Ecto neural progenitor cell (in vitro differentiated cells): ENCODE data around the gene RPL13A.
A peak's percentile ranks its signal among the peaks of the same experiment; 100 is the strongest.
"Not testable (repeated sequence)": the region's sequence is repeated elsewhere in the genome, so short reads cannot be mapped to it uniquely, and the experiment has no call there.

Experiments used
- DNase-seq: peaks from one replicate; pipeline ENCODE4 v3.0.0-alpha.2; 2018; ENCODE audit warnings: low spot score

Gene RPL13A

GRCh38 chr19:49456326-49456725 lies 31.1 kb upstream of the RPL13A start:
- no peak for DNase-seq

DNA sequence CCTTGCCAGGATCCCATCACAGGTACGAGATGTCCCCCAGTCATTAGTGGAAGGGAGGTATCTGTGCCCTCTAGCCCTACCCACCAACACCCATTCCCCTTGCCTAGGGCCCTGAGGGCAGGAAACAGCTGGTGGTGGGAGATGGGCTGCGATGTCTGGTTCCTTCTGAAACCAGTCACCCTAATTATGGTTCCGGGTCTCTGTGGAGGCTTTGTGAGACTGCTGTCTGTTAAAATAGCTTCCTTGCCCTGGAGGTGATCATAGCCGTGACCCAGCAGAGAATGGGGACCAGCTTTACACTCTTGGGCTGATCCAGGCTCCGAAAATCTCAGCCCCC lies 28.9 kb upstream of the RPL13A start:
- no peak for DNase-seq

GRCh38 chr19:49459388-49459787 lies 28.0 kb upstream of the RPL13A start:
- no peak for DNase-seq

- not testable (repeated sequence) for DNase-seq
Measured at GRCh38 chr19:49461130-49461529, 26.3 kb upstream of the RPL13A start.

GRCh38 chr19:49461656-49462055 lies 25.8 kb upstream of the RPL13A start:
- DNase-seq = no peak

DNA sequence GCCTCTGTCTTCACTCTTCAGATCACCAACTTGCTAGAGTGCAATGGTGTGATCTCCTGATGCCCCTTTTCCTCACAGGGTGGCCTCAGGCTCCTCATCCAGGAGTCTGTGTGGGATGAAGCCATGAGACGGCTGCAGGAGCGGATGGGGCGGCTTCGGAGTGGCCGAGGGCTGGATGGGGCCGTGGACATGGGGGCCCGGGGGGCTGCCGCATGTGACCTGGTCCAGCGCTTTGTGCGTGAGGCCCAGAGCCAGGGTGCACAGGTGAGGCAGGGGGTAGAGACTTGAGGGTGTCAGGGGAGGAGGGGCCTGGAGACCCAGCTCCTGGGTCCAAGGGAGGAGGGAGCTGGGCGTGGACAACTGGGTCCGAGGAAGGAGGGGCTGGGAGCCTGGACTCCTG lies 24.9 kb upstream of the RPL13A start:
- no peak for DNase-seq

DNA sequence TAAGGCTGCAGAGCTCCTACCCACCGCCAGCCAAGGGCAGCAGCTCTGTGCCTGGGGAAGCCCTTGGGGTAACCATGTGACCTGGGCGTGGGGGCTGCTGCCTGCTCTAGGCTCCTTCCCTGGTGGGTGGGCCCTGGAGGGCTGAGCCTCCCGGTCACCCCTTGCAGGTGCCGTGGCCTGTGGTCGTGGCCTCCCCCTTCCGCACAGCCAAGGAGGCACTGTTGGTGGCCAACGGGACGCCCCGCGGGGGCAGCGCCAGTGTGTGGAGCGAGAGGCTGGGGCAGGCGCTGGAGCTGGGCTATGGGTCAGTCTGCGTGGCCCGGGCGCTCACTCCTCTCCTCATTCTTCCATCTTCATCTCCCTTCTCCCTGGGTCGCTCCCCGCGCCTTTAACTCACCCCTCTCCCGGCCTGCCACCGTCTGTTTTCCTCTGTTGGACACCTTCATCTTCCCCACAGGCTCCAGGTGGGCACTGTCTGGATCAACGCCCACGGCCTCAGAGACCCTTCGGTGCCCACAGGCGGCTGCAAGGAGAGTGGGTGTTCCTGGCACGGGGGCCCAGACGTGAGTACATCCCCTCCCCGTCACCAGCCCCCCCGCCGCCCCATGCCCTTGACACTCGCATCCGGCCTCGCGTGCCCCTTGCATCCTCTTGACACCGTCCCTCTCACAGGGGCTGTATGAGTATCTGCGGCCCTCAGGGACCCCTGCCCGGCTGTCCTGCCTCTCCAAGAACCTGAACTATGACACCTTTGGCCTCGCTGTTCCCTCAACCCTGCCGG lies 23.3 kb upstream of the RPL13A start:
- DNase-seq = no peak

GRCh38 chr19:49465371-49465770 lies 22.0 kb upstream of the RPL13A start:
- DNase-seq = no peak

DNA sequence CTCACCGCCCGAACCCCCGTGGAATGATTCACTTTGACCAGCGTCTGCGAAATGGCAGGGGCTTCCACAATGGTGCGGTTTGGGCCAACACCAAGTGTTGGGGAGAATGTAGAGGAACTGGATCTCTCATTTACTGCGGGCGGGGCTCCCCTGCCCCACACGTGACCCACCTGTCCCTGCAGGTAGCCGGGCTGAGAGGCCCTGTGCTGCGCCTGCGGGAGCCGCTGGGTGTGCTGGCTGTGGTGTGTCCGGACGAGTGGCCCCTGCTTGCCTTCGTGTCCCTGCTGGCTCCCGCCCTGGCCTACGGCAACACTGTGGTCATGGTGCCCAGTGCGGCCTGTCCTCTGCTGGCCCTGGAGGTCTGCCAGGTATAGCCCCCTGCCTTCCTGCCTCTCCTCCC lies 19.2 kb upstream of the RPL13A start:
- DNase-seq = no peak

DNA sequence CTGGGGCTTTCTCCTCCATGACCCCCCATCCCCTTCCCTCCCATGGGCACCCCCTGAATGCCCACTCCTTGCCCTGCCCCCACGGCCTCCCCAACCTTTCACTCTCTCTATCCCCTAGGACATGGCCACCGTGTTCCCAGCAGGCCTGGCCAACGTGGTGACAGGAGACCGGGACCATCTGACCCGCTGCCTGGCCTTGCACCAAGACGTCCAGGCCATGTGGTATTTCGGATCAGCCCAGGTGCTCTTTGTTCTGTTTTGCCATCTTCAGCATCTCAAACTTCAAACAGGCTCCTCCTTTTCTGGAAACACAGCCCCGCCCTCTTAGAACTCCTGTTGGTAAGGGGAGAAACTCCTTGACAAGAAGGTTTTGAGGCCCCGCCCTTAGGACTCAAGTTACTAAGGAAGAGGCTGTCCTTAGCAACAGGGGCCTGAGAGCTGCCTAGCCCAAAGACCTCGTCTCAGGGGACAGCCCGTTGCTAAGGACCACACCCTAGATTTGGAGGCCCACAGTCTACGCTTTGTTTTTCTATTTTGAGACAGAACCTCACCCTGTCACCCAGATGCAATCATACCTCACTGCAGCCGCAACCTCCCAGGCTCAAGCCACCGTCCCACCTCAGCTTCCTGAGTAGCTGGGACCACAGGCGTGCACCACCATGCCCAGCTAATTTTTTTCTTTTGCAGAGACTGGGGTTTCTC lies 18.5 kb upstream of the RPL13A start:
- peak; percentile 71 for DNase-seq

GRCh38 chr19:49469828-49470614 lies 17.4 kb upstream of the RPL13A start:
- DNase-seq = no peak

DNA sequence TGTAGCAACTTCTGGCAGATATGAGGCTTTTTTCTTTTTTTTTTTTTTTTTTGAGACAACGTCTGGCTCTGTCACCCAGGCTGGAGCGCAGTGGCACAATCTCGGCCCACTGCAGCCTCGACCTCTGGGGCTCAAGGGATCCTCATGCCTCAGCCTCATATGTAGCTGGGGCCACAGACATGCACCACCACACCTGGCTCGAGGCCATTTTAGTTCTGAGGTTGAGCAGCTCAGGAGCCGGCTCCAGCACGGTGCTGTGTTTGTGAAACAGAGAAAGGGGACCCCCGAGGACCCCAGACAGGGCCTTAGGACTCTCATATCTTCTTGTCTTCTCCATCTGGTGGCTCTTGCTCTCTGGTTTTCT lies 16.8 kb upstream of the RPL13A start:
- no peak for DNase-seq

DNA sequence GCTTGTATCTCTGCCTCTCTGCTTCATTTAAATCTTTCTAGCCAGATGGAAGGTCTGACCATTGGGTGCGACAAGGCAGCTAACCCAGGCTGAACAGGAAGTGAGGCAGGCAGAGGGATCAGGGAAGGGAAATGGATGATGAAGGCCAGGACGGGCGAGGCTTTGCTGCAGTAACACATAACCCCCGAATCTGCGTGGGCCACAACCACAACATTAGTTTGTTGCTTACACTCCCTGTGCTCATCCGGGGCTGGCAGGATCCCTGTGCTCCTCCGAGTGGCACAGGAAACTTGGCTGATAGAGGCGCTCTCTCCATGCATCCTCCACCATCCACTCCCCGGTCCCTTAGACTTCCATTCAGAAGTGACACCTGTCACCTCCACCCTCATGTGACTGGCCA lies 14.5 kb upstream of the RPL13A start:
- DNase-seq = no peak

- DNase-seq = not testable (repeated sequence)
Measured at GRCh38 chr19:49473501-49473867, 13.9 kb upstream of the RPL13A start.

- peak; percentile 80 for DNase-seq
Measured at GRCh38 chr19:49473868-49474541, 13.4 kb upstream of the RPL13A start, which contains the start of gene FLT3LG. Gene FLT3LG (plus strand): TSS chr19:49474215. CDS start chr19:49474640, 425 bp downstream.

DNA sequence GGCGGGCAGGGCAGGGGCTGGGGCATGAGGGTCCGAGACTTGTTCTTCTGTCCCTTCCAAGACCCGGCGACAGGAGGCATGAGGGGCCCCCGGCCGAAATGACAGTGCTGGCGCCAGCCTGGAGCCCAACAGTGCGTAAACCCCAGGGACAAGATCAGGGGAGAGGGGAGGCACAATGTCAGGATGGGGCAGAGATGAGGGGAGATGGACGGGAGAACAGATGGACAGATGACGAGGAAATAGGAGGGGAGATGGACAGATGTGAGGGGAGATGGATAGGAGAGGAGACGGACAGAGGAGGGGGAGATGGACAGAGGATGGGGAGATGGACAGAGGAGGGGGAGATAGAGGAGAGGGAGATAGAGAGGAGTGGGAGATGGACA lies 12.9 kb upstream of the RPL13A start:
- DNase-seq = peak; percentile 54

- no peak for DNase-seq
Measured at GRCh38 chr19:49475191-49475917, 12.1 kb upstream of the RPL13A start.

- peak; percentile 91 for DNase-seq
Measured at GRCh38 chr19:49475995-49476880, 11.2 kb upstream of the RPL13A start.

DNA sequence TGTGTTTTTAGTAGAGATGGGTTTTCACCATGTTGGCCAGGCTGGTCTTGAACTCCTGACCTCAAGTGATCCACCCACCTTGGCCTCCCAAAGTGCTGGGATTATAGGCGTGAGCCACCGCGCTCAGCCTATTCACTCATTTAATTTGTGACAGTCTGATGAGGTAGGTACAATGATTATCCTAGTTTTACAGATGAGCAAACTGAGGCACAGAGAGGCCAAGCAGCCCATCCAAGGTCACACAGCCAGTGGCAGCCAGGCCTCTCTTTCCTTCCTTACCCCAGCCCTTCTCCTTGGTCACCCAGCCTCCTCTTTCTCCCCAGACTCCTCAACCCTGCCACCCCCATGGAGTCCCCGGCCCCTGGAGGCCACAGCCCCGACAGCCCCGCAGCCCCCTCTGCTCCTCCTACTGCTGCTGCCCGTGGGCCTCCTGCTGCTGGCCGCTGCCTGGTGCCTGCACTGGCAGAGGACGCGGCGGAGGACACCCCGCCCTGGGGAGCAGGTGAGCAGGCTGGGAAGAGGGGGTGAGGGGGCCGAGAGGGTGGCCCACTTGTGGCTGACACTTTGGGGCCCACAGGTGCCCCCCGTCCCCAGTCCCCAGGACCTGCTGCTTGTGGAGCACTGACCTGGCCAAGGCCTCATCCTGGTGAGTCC lies 7.3 kb upstream of the RPL13A start:
- no peak for DNase-seq

GRCh38 chr19:49481020-49481683 lies 6.3 kb upstream of the RPL13A start:
- DNase-seq = no peak
